Stomach (tissue), 9 donors: ENCODE data around the gene NHS. TPM values are rescaled to one million over a fixed set of nuclear protein-coding genes. Genes with fewer than 3 reads are reported as not detected.

Experiments used
- DNase-seq, 2 donors: peaks; one replicate each; pipeline versions ENCODE4 v3.0.0 to v3.0.0-alpha.2; 2013 to 2019
- H3K27ac ChIP-seq, 5 donors: fragments of 200-600 bp in 4 of 5; sonication (generic) in 4 of 5; one replicate each; pipeline ENCODE4 v1.5.1; 2013 to 2019; ENCODE audit warnings: mild to moderate bottlenecking in 1 of 5, moderate library complexity in 1 of 5
- H3K27me3 ChIP-seq, 3 donors: fragments of 200-600 bp; sonication (generic); one replicate each; pipeline ENCODE4 v1.5.1; 2017 to 2019; ENCODE audit warnings: mixed run types in 1 of 3
- H3K36me3 ChIP-seq, 4 donors: fragments of 200-600 bp; sonication (generic); 1 replicate in 3 of 4; 2 replicates in 1 of 4; pipeline ENCODE4 v1.5.1; 2016 to 2019
- H3K4me1 ChIP-seq, 4 donors: fragments of 200-600 bp; sonication (generic); one replicate each; pipeline ENCODE4 v1.5.1; 2016 to 2019
- H3K4me3 ChIP-seq, 4 donors: fragments of 200-600 bp; sonication (generic) in 3 of 4; one replicate each; pipeline ENCODE4 v1.5.1; 2016 to 2019; ENCODE audit warnings: mild to moderate bottlenecking in 1 of 4
- H3K9me3 ChIP-seq, 4 donors: fragments of 200-600 bp; sonication (generic); one replicate each; pipeline ENCODE4 v1.5.1; 2016 to 2019
- EP300 ChIP-seq: sonication (generic); formaldehyde crosslinking; IDR thresholded peaks from one replicate; pipeline ENCODE4 v1.6.1; 2017; ENCODE audit warnings: antibody characterized with exemption
- POLR2A ChIP-seq, 4 donors: fragments of 450-650 bp; IDR thresholded peaks; one replicate each; pipeline ENCODE4 v1.6.1; 2016; ENCODE audit warnings: antibody characterized with exemption in 4 of 4, control low read depth in 2 of 4, mild to moderate bottlenecking in 1 of 4, moderate library complexity in 1 of 4
- POLR2AphosphoS5 ChIP-seq, 3 donors: sonication (generic); formaldehyde crosslinking; IDR thresholded peaks; one replicate each; pipeline ENCODE4 v1.6.1; 2016; ENCODE audit warnings: antibody characterized with exemption in 3 of 3
- WGBS, 5 donors: extraction: QIAGEN DNeasy Blood & Tissue Kit in 3 of 5; methylation state at CpG; one replicate each; pipeline versions ENCODE4 v1.1.5 to v1.1.7; 2013 to 2018; 5-methylcytosine and 5-hydroxymethylcytosine counted together
- intact Hi-C: fragments of 100-400 bp; cut with DNase I; formaldehyde crosslinking; loops from one replicate; pipeline ENCODE4 v1.15.1; 2023; ENCODE audit warnings: low total_unique reads
- polyA plus RNA-seq, 3 donors: library from polyadenylated mRNA; stranded (reverse); fragments of 200-250 nt; gene quantifications; one replicate each; pipeline ENCODE4 v1.2.3, GENCODE V29; 2013
- total RNA-seq, 5 donors: library from RNA; depleted of rRNA; stranded (reverse); fragments of >200 nt; gene quantifications; one replicate each; pipeline versions ENCODE4 v1.1.0 to v1.2.3, GENCODE V29; 2014 to 2016
- TF ChIP-seq, protein P1 (sequence below), 7 experiments: fragments of 450-650 bp in 4 of 7; fragments of 200-600 bp in 3 of 7; sonication (generic) in 3 of 7; IDR thresholded peaks; one replicate each; pipeline ENCODE4 v1.5.1; 2016 to 2019; ENCODE audit warnings: antibody characterized with exemption in 7 of 7, control low read depth in 2 of 7, mild to moderate bottlenecking in 1 of 7
- donor health status: healthy with polysubstance abuse.
- donor health status: Bipolar disorder and iron deficiency.
- donor health status: healthy.

The NHS gene
- total and polyA plus RNA-seq, 8 donors, result 1.00 to 7.5 (median 4.3) TPM

DNA sequence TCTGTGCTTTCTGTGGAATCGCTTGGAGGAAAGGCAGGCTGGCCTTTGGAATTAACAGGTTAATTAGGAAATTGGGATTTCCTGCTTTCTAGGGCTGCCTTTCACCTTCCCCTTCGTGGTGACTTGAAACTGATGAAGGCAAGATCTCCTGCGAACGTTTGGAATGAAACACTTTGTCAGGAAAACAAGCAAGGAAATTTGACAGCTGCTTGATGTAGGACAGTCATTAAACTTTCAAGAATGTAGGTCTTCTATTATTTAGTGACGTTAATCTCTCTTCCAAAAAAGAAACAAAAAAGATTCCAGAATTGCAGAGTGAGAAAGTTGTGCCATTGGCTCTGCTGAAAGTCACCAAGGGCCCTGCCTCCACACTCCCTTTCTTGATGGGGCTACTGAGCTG is 206.6 kb downstream of the NHS start:
- Histone ChIP-seq H3K9me3 (no peaks in the 10 kb centered on the region), H3K27me3 (no peaks in the 10 kb centered on the region), H3K4me3 (no peak overlapping the region), H3K36me3 (no peaks in the 10 kb centered on the region), H3K27ac (no peak overlapping the region), H3K4me1 (peaks cover 0 to 3% (median 0%) of the 10 kb centered on the region in 4 donors)
- intact Hi-C loops, result no loop called here
- DNase-seq, result no peak
- 46 to 60% (median 56%) methylated on average over 5 of the region's 5 CpGs for WGBS, 5 donors
- TF ChIP-seq POLR2A (IDR thresholded peaks at IDR 0.05), result no peak
- TF ChIP-seq, protein P1, sequence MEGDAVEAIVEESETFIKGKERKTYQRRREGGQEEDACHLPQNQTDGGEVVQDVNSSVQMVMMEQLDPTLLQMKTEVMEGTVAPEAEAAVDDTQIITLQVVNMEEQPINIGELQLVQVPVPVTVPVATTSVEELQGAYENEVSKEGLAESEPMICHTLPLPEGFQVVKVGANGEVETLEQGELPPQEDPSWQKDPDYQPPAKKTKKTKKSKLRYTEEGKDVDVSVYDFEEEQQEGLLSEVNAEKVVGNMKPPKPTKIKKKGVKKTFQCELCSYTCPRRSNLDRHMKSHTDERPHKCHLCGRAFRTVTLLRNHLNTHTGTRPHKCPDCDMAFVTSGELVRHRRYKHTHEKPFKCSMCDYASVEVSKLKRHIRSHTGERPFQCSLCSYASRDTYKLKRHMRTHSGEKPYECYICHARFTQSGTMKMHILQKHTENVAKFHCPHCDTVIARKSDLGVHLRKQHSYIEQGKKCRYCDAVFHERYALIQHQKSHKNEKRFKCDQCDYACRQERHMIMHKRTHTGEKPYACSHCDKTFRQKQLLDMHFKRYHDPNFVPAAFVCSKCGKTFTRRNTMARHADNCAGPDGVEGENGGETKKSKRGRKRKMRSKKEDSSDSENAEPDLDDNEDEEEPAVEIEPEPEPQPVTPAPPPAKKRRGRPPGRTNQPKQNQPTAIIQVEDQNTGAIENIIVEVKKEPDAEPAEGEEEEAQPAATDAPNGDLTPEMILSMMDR (IDR thresholded peaks at IDR 0.05), result no peak
- no peak for TF ChIP-seq EP300
- TF ChIP-seq POLR2AphosphoS5 (IDR thresholded peaks at IDR 0.05), result no peak

DNA sequence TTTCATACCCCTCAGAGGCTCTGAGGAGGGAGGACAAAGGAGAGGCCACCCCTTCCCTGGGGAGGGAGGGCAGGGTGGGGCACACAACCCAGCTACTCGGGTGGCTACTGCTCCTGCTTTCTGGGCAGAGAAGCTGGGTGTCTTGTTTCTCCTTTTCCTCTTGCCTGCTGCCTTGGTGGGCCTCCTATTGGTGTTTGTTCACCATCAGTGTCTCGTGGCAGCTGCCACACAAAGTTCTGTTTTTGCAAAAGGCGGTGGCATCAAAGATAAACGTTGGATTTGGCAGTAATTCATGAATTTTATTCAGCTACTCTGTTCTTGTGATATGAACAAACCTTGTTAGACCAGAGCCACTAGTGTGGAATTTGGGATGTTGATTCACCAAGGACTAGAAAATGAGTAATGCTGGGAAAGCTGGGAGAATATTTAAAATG is 209.3 kb downstream of the NHS start:
- H3K27ac ChIP-seq, result no peak overlapping the region
- no peaks in the 10 kb centered on the region for H3K36me3 ChIP-seq
- H3K4me1 ChIP-seq, result peaks cover 0 to 3% (median 0%) of the 10 kb centered on the region in 4 donors
- TF ChIP-seq, protein P1 (IDR thresholded peaks at IDR 0.05), result no peak
- TF ChIP-seq EP300, result no peak
- TF ChIP-seq POLR2AphosphoS5 (IDR thresholded peaks at IDR 0.05), result no peak
- no peak for TF ChIP-seq POLR2A (IDR thresholded peaks at IDR 0.05)
- 15 to 33% (median 18%) methylated on average over 2 to 4 of the region's 4 CpGs for WGBS, 5 donors
- no peak overlapping the region for H3K4me3 ChIP-seq
- no peaks in the 10 kb centered on the region for H3K9me3 ChIP-seq
- H3K27me3 ChIP-seq, result no peaks in the 10 kb centered on the region
- no peak for DNase-seq
- intact Hi-C loops, result no loop called here

DNA sequence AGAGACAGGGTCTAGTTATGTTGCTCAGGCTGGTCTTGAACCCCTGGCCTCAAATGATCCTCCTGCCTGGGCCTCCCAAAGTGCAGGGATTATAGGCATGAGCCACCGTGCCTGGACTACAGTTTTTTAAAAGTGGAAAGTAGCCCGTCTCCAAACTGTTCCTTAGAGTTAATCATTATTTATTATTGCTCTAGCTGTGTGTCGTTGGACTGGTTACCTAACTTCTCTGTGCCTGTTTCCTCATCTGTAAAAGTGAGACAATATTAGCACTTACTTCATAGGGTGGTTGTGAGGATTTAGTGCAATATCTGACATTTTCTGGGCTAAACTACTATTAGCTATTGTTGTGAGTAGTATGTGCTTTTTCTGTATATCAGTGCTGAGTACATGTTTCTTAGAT is 210.0 kb downstream of the NHS start:
- intact Hi-C loops, result no loop called here
- WGBS, 5 donors, result 73 to 83% (median 75%) methylated on average over 3 of the region's 3 CpGs

DNA sequence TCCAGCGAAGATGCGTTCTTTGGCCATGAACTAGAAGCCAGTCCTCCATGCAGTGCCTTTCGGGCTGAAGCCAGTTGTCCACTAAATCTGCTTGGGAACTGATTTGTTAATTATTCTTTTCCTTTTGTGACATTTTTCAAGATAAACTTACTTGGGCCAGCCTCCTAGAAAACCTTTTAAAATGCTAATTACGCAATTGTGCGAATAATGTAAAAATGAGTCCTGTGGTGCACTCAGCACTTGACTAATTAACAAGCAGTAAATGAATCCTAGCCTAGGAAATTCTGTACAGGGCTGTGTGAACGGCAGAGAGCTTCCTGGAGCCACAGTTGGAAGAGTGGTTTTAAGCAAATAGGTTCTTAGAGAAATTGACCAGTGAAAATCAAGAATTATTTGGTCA is 212.4 kb downstream of the NHS start:
- Histone ChIP-seq H3K9me3 (no peaks in the 10 kb centered on the region), H3K4me1 (peaks cover 0 to 16% (median 2%) of the 10 kb centered on the region in 4 donors), H3K27me3 (no peaks in the 10 kb centered on the region), H3K36me3 (no peaks in the 10 kb centered on the region), H3K27ac (no peak overlapping the region), H3K4me3 (no peak overlapping the region)
- WGBS, 5 donors, result 74 to 94% (median 90%) methylated on average over 6 of the region's 6 CpGs
- intact Hi-C loops, result no loop called here
- no peak for DNase-seq
- TF ChIP-seq, protein P1 (IDR thresholded peaks at IDR 0.05), result no peak
- TF ChIP-seq EP300 (no peak), POLR2A (IDR thresholded peaks at IDR 0.05) (no peak), POLR2AphosphoS5 (IDR thresholded peaks at IDR 0.05) (no peak)

More for the DNA sequence above, 210.0 kb downstream of the NHS start:
- H3K36me3 ChIP-seq, result no peaks in the 10 kb centered on the region
- no peak overlapping the region for H3K27ac ChIP-seq
- no peak overlapping the region for H3K4me3 ChIP-seq
- TF ChIP-seq POLR2A (IDR thresholded peaks at IDR 0.05) (no peak), EP300 (no peak), POLR2AphosphoS5 (IDR thresholded peaks at IDR 0.05) (no peak)
- TF ChIP-seq, protein P1 (IDR thresholded peaks at IDR 0.05), result no peak
- H3K4me1 ChIP-seq, result peaks cover 0 to 3% (median 0%) of the 10 kb centered on the region in 4 donors
- H3K27me3 ChIP-seq, result no peaks in the 10 kb centered on the region
- DNase-seq, result no peak
- H3K9me3 ChIP-seq, result no peaks in the 10 kb centered on the region
